HG03280 (cell line): ENCODE measurements around the gene PDK2.
A peak's percentile ranks its signal among the peaks of the same experiment; 100 is the strongest.

Experiments
- ATAC-seq: cut with Tn5 transposase; IDR thresholded peaks from one replicate; pipeline ENCODE4 v1.9.1; 2021; ENCODE audit warnings: mild to moderate bottlenecking, moderate library complexity; ENCODE audit not compliant: unreplicated experiment

Gene PDK2

DNA sequence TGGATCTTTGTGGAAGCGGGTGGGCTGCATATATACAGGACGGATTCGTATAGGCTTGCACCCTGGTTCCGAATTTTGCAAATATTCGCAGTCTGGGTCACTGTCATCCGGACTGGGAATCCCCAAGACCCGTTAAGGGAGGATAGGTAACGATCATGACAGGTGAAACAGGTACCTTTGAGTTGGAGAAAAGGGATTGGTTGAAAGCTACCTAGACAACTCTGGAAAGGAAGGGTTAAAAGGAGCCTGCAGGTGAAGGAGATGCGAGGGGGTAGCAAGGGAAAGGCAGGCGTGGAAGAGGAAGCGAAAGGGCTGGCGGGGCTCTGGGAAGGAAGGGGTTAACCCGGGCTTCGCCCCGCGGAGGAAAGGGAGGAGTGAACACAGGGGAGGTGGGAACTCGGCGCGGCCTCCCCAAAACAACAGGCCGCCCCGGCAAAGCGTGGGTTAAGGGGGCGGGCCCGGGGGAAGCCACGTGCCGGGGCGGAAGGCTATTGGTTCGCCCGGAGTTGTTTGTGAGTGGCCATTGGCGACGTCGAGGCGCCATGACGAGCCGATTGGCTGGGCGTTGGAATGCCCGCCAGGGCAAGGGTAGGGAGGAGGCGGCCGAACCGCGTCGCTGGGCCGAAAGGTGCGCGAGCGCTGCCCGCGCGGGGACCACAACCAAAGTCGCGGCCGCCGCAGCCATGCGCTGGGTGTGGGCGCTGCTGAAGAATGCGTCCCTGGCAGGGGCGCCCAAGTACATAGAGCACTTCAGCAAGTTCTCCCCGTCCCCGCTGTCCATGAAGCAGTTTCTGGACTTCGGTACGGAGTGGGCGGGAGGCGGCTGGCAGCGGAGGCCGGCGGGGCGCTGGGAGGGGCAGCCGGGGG lies at the start of gene PDK2:
TSS of gene PDK2 (plus strand) at position 599 of the 867 bp plus-strand sequence. CDS start at position 684, 85 bp downstream.
- ATAC-seq: peak; percentile 93

GRCh38 chr17:50046179-50046578 lies 49.0 kb upstream of the PDK2 start:
- no peak for ATAC-seq

GRCh38 chr17:50046667-50047066 lies 48.5 kb upstream of the PDK2 start:
- no peak for ATAC-seq

GRCh38 chr17:50047083-50047482 lies 48.1 kb upstream of the PDK2 start:
- no peak for ATAC-seq

- no peak for ATAC-seq
Measured at GRCh38 chr17:50047488-50048126, 47.5 kb upstream of the PDK2 start.

GRCh38 chr17:50048146-50048720 lies 46.9 kb upstream of the PDK2 start:
- no peak for ATAC-seq

DNA sequence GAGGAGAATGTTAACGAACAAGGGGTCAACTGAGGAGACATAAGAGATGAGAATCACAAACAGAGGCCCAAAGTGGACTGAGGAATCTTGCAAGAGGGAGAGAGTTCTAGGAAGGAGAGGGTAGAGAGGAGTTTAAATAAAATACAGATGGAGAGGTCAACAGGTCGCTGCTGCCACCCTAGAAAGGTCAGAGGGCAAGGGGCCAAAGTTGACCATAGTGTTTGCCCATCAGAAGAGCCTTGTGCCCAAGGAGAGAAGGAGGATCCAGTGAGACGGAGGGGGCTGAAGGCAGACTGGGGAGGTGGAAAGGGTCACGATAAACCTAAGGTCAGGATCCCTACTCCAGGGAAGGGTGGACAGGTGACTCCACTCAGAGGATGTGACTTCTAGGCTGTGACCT lies 46.2 kb upstream of the PDK2 start:
- ATAC-seq: no peak

DNA sequence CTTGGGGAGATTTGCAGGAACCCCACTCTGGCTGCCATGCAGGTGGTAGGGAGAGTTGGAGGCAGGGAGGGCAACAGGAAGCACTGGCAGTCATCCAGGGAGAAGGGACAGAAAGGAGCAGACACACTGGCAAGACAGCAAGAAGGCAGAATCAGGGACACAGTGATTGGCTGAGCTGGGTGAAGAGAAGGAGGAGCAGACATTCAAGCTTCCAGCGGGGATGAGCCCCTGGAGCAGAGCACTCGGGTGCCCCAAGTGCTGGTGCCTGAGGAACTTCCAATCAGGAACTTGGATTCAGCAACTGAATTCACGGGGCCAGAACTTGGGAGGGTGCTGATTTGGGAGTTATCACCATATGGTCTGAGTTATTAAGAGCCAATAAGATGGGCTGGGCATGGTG lies 45.5 kb upstream of the PDK2 start:
- no peak for ATAC-seq

- no peak for ATAC-seq
Measured at GRCh38 chr17:50050431-50051032, 44.6 kb upstream of the PDK2 start.

GRCh38 chr17:50051082-50051576 lies 44.0 kb upstream of the PDK2 start:
- ATAC-seq: no peak

DNA sequence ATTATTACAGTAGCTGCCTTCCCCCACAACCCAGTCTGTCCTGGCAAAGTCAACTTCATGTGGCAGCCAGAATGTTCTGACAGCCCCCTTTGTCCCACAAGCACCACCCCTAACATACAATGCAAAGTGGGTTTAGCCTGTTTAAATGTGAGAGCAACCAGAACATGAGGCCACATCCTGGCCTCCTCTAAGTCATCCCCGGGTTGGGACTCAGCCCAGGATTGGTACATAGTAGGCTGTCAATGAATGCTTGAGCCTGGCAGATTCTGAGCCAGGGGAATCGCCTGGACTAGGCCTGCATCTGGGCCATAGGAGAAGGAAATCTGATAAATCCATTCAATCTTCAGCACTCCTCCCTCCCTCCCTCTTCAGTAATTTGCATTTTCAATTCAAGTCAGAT lies 43.5 kb upstream of the PDK2 start:
- ATAC-seq: no peak

GRCh38 chr17:50052241-50052796 lies 42.8 kb upstream of the PDK2 start:
- no peak for ATAC-seq

DNA sequence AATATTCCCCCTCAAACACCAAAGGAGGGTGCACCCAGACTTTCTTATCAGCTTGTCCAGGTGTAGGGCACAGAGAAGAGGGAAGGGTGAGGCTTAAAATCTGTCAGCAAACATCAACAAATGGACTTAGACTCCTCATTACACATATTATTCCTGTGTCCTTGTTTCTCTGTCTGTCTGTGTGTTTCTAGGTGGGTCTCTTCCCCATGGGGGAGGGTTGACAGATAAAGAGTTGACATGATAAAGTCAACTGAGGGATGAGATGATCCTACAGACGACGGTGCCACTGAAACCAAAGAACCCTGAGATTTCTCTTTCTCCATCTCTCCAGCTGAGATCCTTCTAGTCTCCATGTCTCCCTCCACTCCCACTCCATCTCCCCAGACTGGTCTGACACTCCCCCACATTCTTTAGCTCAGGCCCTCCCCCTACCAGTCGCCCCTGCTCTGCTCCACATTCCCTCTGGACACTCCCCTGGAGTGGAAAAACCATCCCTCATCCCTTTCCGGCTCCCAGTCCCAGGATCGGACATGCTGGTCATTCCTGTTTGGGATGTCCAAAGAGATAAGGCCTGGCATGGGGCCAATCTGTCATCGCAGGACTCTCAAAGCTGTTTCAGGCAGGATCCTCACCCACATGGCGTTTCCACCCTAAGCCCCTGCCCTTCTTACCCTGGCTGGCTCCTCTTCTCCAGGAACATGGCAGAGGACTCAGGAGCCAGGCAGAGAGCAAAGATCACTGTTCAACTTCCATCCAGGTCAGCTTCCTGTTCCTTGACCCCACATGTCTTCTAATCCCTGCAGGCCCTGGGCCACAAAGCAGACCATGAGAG lies 42.1 kb upstream of the PDK2 start:
- ATAC-seq: no peak

- ATAC-seq: no peak
Measured at GRCh38 chr17:50053654-50053960, 41.5 kb upstream of the PDK2 start.

DNA sequence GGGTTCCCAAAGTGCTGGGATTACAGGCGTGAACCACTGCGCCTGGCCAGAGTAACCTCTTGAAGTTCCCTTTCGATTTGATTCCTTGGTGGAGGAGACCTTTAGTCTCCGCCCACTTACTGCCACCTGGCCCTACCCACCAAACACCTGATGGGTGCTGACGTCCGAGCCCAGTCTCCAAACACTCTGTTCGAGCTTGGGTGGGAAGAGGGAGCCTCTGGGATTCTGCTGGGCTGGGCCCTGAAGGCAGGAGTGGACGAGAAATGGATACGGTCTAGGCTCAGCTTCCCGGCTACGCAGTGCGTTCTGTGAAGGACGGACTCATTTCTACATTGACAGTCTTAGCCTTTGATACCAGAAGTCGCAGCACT lies 40.1 kb upstream of the PDK2 start:
- ATAC-seq: no peak

GRCh38 chr17:50055426-50056216 lies 39.5 kb upstream of the PDK2 start, which contains the start of gene ITGA3:
TSS of gene ITGA3 (plus strand) at chr17:50056110. CDS start at chr17:50056440, 330 bp downstream.
- ATAC-seq: no peak

DNA sequence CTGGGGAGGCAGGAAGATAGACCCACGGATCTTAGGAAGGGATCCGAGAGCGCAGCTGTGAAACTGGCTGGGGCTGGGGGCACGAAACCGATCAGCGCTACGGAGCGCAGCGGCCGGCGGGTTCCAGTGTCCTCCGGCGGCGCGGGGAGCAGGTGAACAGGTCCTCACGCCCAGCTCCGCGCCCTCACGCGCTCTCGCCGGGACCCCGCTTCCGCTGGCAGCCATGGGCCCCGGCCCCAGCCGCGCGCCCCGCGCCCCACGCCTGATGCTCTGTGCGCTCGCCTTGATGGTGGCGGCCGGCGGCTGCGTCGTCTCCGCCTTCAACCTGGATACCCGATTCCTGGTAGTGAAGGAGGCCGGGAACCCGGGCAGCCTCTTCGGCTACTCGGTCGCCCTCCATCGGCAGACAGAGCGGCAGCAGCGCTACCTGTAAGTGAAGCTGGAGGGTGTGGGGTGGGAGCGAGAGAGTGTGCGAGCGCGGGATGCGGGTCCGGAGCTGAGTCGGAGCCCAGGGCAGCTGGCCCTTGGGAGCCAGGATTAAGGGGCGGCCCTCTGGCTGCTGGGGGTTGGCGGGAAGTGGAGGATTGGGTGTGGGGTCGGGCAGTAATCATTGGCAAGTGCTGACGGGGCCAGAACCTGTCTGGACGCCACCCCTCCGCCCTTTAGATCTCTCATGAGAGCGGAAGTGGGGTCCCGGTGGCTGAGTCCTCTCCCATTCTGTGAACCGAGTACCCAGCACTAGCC lies 38.8 kb upstream of the PDK2 start:
- no peak for ATAC-seq

- ATAC-seq: no peak
Measured at GRCh38 chr17:50056961-50057330, 38.2 kb upstream of the PDK2 start.

DNA sequence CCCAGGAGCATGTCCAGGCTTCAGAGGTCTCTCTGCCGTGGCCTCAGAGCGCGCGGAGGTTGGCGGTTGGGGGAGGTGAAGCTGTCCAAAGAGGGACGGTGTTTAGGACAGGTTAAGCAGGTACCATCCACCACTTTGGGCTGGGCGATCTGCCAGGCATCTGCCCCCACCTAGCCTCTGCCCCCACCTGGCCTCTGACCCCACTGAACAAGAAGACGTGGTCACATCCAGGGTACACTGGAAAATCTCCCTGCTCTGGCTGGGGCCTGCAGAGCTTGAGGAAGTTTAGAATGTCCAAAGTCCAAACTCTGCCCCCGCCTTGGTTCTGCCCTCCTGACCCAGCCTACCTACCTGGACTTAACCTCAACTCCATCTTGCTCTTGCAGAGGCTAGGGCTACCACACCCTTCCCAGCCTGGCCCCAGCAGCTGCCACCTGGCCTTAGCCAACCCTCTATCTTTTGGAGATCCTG lies 37.6 kb upstream of the PDK2 start:
- ATAC-seq: no peak
